Middle frontal gyrus (tissue), 1 donor: Measurements from ENCODE around the gene PDHB.
"Not testable (repeated sequence)": the region's sequence is repeated elsewhere in the genome, so short reads cannot be mapped to it uniquely, and the experiment has no call there.

Source experiments
- DNase-seq: peaks from one replicate; pipeline ENCODE4 v3.0.0-alpha.2; 2015; ENCODE audit warnings: low spot score; ENCODE audit errors: extremely low spot score

PDHB gene

DNA sequence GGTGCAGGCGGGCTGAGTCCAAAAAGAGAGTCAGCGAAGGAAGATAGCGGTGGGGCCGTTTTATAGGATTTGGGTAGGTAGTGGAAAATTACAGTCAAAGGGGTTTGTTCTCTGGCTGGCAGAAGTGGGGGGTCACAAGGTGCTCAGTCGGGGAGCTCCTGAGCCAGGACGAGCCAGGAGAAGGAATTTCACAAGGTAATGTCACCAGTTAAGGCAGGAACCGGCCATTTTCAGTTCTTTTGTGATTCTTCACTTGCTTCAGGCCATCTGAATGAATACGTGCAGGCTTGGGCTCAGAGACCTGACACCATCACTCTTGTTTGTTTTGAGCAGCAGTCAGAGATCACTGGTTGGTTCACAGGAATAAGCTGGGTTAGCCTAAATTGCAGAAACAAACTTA lies 3.6 kb upstream of the PDHB start:
- not testable (repeated sequence) for DNase-seq

DNA sequence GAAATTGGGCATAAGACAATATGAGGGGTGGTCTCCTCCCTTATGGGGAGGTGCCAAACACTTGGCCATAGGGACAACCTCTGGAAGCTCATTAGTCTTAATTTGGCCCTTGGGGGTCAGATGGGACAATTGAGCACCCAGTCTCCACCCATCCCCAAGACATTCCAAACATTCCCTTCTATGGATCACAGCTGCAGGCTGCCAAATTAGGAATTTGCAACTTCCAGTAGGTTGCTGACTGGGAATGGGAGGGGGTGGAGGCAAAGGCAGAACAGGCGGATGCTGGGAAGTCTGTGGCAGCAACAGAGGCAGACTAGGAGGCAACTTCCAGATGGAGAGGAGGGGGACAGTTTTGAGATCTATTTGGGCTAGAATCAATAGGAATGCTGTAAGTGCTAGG lies 1.4 kb upstream of the PDHB start:
- DNase-seq = no peak

DNA sequence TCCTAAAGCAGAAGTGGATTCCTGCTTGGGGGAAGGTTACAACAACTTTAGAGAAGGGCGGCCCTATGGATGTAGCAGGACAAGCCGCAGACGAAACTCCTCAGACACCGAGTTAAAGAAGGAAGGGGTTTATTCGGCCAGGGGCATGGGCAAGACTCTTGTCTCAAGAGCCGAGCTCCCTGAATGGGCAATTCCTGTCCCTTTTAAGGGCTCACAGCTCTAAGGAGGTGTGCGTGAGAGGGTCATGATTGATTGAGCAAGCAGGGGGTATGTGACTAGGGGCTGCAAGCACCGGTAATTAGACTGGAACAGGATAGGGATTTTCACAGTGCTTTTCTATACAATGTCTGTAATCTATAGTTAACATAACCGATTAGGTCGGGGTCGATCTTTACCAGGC lies 879 bp upstream of the PDHB start:
- no peak for DNase-seq

DNA sequence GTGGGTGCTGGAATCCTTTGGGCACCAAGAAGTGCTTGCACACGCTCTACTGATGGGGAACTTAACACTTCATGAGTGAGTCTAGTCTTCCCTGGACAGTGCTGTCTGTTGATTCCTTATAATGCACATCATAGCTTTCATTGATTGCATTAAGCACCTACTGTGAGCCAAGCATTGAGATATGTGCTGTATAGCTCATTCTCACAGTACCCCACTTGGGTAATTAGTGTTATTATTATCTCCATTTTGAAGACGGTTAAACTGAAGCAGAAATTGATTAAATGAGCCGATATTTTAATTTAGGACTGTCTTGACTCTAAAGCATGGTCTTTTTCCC lies 504 bp upstream of the PDHB start:
- no peak for DNase-seq

DNA sequence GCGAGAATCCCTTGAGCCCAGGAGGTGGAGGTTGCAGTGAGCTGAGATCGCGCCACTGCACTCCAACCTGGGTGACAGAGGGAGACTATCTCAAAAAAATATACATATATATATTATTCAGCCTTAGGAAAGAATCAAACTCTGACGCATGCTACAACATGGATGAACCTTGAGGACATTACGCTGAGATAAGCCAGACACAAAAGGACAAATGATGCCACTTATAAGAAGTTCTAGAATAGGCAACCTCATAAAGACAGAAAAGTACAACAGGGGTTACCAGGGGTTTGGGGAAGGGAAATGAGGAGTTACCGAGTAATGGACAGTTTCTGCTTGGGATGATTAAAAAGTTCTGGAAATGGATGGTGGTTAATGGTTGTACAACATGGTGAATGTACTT lies 727 bp downstream of the PDHB start:
- no peak for DNase-seq

DNA sequence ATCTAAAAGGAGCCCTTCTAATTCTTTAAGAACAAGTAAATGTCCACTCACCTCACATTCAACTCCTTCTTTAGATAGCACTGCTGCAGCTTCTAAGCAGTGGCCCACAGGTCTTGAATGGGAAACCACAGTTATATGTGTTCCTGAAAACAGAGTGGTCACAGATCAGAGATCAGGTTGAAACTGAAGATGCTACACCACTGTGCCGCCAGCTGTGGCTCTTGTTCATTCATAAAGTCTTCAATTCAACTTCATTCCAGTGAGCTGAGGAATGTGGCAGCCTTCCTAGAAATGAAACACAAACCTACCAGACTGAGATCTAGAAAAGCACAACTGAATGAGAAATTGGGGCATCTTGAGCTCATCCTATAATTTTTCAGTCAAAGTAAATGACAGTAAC lies 4.0 kb downstream of the PDHB start:
- DNase-seq = no peak

DNA sequence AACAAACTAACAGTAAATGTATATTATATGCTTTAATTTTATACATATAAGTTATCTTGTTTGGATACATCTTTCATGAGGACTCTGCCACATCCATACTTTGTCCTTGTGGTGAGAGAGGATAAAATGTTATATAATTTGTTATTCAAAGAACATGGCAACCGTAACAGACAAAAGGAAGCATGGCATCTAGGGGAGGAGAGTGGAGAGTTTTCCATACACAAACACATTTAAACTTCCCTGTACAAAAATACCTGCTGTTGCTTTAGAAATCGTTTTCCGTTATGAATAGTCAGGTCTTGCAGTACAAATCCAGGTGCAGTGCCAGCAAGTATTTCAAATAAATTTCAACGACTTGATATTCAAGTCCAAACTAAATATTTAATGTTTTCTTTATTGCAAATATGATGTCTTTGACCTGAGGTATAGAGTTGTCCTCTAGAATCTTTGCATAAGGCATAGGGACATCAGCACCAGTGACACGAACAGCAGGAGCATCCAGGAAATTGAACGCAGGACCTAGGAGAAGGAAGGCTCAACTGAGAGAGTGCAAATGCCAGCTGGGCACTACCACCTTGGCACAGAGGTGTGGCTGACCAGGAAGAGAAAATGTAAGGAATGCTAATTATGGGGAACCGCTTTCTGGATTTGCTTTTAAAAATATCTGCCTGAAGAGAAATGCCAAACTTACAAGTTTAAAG lies 5.8 kb downstream of the PDHB start:
- no peak for DNase-seq

DNA sequence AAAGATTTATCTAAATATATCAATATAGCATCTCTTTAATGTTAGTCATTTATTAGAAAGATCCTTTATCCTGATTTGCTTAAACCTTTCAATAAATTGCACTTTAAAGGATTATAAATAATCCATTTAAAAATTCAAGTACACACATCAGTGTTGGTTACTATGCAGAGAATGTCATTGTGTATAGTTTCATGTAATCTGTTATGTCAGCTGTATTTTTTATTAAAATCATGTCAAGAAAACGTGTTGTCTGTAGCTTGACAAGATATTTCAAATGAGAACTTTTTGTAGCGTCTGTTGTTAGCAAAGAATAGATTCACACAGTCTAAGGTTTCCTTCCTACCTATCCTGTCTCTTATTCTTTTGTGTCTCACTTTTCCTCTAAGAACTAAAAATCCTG lies 7.8 kb downstream of the PDHB start:
- DNase-seq = no peak

DNA sequence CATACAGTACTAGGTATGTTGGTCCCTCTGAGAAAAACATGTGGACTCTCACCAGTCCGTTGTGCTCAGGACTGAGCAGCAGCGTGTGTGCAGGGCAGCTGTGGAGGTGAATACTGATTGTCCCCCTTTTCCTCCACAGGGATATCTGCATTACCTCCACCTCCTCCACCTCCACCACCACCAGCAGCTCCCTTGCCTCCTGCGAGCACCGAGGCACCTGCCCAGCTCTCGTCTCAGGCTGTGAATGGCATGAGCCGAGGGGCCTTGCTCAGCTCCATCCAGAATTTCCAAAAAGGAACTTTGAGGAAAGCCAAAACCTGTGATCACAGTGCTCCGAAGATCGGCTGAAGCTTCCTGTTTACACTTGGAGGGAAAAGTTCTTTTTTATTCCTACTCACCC lies 9.0 kb downstream of the PDHB start:
- DNase-seq = no peak

DNA sequence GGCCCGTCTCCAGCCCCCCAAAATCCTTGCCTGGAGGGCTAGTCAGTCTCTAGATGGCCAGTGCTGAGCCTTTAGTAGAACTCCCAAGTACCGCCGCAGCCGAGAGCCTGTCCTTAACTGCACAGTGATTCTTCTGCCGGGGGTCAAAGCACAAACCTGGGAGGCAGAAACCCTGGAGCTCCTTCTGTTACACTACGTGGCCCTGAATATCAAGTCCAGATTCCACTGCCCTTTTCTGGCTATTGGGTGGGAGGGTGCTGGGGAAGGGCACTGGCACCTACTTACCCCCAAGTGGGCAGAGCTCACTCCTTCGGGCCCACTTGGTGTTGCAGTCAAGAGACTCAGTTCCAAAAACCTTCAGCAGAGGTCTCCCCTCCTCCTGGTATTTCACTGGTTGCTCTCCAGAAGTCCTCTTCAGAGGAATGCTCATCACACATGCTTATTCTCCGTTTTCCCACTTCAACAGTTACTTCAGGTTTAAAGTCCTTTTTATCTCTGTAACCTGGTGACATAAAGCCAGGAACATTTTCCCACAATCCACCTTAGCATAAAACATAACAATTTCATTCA lies 10.8 kb downstream of the PDHB start:
- DNase-seq = no peak

DNA sequence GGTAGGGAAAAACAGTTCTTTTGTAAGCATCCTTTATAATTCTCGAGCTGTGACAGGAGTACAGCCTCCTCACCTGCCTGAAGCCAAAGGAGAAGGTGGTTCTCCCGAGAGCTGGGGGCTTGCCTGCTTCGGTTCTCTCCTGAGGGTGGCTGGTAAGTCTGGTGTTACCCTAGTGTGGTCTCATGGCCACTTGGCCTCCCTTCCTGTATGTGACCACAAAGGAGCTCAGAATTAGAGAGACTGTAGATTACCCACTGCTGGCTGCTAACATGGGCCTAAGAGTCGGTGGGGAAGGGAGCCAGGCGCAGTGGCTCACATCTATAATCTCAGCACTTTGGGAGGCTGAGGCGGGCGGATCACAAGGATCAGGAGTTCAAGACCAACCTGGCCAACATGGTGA lies 12.6 kb downstream of the PDHB start:
- DNase-seq = no peak

DNA sequence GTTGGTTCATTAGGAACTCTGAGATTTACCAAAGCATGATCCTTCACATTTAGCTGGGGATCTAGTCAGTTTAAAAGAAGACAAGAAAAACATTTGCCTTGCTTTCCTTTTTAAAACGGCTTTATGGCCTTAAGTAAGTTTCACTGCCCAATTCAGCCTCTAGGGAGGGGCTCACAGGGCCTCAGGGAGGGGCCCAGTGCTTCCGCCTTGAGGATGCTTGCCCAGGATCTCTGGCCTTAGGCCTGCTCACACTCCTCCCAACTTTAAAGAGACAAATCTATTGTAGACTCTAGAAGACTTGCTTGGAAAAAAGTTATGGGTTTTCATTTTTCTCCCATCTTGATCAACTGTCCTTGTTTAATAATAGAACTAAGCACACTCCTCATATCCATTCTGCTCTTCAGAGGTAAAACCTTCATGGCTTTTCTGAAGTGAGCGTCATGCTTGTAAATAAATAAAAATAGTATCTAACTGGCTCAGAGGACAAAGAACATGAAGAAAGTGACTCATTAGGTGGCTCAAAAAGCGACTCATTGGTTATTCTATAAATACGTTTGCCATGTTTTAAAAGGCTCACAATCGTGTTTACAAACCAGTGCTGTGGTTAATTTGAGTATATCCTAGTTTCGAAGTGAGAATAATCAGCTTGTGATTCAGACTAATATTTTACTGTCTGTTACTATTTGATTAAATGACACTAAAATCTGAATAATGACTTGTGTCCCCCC lies 13.7 kb downstream of the PDHB start:
- DNase-seq = no peak

DNA sequence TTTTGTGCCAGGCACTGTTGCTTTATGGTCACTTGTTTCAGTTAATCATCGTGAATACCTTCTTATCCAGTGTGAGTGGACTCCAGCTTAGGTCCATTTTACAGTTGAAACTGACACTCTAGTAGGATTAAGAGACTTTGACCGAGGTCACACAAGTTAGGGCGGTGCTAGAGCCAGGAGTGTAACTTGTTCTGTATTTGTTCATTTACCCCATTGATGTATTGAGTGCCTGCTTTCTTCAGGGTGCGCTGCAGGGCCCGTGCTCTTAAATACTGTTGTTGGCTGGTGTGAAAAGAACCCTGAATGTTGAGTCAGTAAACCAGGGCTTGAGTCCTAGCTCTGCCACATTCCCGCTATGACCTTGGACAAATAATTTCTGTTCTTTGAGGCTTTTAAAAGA lies 15.4 kb downstream of the PDHB start:
- DNase-seq = no peak

DNA sequence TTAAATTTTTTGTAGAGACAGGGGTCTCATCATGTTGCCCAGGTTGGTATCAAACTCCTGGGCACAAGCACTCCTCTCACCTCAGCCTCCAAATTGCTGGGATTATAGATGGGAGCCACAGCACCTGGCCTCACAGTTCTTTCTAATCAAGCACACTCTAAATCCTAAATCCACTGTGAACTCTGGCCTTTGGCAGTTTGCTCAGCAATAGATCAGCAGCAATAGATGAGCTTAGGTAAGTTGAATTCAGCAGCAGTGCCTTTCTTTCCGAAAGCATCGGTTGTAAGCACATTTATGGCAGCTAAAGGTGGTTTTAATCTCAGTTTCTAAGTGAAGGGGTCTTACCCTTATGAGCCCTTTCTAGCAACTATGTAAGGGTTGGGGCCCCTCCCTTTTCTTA lies 16.6 kb downstream of the PDHB start:
- DNase-seq = no peak

DNA sequence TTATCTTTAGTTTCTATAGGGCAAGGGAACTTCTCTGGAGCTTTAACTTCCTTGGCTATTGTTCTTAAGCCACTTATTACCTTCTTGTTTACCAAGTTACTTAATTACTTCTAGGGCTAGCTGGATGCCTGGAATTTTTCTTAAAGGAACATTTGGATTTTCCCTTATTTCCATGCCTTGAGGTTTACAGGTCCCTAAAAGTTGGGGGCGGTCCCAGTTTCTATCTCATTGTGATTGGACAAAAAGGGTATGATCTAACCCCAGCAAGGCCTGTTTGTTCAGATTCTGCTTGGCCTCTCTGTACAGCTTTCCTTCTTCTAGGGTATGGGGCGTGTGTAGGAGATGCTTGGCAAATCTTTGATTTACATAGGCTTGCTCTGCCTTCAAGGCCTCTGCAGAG lies 17.4 kb downstream of the PDHB start:
- DNase-seq = no peak

DNA sequence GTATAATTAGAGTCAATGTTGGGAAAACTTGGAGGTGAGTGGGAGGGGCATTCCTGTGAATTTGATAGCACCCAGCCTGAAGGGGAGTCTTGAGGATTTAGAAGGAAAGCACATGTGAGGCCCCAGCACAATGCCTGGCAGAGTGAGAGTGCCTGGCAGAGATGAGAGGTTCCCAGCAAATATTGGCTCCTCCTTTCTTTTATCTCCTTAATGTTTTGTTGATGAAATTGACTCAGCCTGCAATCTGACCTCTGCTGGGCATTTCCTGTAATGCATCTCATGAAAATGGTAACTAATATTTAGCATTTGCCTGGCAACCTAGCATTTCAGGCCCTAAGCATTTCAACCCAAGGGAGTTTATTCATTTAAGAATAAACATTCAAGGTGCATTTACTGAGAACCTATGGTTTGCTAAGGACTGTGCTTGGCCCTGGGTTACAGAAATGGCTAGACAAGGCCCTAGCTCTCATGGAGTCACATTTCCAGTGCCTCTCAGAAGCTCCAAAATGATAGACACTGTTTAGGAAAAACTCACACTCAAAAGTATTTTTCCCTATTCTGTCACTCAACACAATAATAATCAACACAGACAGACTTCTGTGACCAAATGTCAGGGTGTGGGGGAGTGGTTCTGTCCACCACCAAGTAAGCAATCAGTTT lies 19.0 kb downstream of the PDHB start:
- peak; percentile 36 for DNase-seq

DNA sequence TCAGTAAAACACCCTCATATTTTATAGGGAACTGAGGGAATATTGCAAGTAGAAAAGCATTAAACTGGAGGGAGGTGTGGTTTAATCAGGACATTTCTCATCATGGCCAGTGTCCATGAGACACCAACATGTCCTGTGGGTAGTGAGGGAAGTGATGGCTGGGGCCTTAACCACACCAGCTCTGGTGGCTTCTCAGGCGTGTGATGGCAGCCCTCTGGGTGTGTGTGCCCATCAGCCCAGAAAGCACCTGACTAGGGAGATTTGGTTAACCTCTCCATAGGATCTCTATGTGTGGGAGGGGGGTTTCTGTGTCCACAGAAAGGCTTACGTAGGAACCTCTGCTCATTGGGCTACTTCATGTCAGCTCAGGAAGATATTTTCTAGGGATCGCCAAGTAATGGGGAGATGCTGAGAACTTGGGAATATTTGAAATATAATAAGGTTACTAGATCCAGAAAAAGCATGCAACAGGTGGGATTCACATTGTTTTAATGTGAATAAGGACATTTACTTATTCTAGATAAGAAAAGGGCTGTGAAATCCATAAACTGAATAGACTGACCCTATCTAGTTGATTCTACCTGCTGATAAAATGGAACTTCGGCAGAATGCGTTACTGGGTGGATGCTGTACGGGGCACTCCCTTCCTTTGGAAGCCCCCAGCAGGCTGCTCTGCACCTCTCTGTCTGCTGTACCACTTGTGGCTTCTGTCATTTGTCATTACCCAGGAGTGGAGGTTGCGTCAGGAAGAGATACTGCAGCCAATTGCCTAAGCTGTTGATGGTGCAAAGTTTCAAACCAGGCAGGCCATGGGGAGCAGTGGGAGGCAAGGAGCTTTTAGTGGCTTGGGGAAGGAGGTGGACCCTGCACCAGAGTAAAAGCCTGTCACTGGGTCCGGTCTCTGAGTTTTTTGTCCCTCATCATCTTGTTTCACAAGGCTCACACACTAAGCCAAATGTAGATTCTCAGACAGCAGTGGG lies 21.5 kb downstream of the PDHB start:
- DNase-seq = no peak

DNA sequence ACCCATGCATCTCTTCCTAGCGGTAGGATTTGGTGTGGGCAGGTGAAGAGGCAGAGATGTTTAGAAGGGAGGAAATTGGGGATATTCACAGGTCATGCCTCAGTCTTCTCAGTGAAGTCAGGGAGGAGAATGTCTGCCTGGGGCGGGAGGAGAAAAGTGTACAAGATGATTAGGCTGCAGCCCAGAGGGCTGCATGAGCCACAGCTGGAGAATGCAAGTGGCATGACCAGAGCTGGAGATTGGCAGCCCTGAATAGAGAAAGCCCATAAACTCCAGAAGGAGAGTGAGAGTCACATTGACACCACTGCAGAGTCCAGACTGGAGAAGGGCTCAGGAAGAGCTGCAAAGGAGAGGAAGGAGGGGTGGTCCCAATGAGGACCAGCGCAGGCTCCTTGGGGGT lies 22.6 kb downstream of the PDHB start:
- DNase-seq = no peak

DNA sequence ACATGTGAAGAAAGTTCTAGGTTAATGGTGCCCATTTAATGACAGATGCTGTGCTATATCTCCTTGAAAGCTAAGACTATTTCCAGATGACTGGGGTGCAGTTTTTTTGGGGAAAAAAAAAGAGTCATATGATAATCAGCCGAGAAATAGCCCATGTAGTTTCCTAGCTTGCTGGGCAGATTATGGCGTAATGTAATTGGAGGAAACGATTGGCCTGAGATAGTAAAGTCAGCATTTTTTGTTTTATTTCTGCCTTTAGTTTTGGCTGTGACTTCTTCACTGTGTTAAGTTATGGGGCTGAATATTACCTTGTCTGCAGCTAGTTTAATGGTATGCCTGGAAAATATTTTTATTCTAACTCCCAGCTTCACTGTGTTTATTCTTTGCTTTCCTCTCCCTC lies 24.0 kb downstream of the PDHB start:
- DNase-seq = no peak

DNA sequence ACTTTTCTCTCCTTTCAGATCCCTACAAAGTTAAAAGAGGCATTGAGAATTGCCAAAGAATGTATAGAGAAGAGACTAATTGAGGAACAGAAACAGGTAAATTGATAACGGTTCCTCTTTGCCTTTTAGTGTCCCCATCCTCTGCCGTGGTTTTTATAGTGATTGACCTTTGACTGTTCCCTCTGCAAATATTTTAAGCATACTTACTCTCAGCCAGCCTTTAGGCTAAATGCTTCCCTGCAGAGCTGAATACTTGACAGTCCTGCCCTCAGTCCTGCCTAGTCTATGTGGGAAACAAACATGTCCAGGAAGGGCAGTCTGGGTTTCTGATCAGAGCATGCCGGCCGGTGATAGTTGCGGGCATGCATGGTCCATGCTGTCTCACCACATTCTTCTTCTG lies 24.7 kb downstream of the PDHB start:
- DNase-seq = no peak

DNA sequence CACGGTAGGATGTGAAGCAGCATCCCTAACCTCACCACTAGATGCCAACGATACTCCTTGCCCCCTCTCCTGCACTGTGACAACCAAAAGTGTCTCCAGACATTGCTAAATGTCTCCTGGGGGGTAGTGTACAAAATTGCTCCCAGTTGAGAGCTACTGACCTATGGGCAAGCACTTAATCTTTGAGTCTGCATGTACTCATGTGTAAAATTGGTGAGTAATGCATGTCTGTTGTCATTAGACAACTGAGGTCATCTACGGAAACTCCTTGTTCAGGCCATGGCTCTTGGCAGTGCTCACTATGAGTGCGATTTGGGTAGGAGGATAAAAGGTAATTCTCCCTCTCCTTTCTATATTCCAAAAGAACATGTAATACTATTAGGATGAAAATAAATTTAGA lies 29.2 kb downstream of the PDHB start:
- DNase-seq = no peak
